C4-2B (cell line): Measurements from ENCODE around the gene DZIP1L.

Experiments used
- ZFX ChIP-seq: fragments of 450-650 bp; IDR thresholded peaks from 2 replicates; pipeline ENCODE4 v1.6.1; 2017
- TF ChIP-seq, protein P1 (sequence below): fragments of 450-650 bp; conservative IDR thresholded peaks from 2 replicates; pipeline ENCODE4 v1.5.1; 2017; ENCODE audit warnings: mild to moderate bottlenecking

DNA sequence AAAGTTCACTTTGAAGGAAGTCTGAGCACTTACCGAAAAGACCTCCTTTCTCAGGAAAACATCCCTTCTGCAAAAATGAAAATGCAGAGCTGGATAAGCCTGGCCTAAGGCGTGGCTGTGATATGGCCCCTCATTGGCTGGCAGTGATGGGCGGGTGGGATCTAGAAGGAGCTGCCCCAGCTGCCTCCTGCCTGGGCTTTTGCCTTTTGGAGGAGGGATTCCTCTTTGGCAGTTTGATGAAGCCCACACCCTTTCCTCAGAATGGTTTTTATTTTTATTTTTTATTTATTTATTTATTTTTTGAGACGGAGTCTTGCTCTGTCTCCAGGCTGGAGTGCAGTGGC, 4.0 kb upstream of the DZIP1L start:
- TF ChIP-seq, protein P1, sequence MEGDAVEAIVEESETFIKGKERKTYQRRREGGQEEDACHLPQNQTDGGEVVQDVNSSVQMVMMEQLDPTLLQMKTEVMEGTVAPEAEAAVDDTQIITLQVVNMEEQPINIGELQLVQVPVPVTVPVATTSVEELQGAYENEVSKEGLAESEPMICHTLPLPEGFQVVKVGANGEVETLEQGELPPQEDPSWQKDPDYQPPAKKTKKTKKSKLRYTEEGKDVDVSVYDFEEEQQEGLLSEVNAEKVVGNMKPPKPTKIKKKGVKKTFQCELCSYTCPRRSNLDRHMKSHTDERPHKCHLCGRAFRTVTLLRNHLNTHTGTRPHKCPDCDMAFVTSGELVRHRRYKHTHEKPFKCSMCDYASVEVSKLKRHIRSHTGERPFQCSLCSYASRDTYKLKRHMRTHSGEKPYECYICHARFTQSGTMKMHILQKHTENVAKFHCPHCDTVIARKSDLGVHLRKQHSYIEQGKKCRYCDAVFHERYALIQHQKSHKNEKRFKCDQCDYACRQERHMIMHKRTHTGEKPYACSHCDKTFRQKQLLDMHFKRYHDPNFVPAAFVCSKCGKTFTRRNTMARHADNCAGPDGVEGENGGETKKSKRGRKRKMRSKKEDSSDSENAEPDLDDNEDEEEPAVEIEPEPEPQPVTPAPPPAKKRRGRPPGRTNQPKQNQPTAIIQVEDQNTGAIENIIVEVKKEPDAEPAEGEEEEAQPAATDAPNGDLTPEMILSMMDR = no peak
- TF ChIP-seq ZFX = no peak
